ENCODE measurements around the gene PRKCH.

PRKCH gene

GRCh38 chr14:61598980-61599379 is 277.6 kb downstream of the PRKCH start:
- Histone ChIP-seq H4K8ac (ENCODE audit: low read depth, low read length) (no peak overlapping the region), H2AK5ac (ENCODE audit: low read length) (no peak overlapping the region), H3K18ac (ENCODE audit: low read length) (no peak overlapping the region), H3K4me1 (ENCODE audit: control insufficient read depth, low read depth, low read length) (peaks cover 8% of the 10 kb centered on the region), H3K79me2 (ENCODE audit: control insufficient read depth, insufficient read depth, low read length) (no peaks in the 10 kb centered on the region), H2BK5ac (ENCODE audit: low read length) (no peak overlapping the region), H3K56ac (ENCODE audit: low read length) (no peak overlapping the region), H2BK15ac (replicated peaks; ENCODE audit: low read depth) (no peak overlapping the region), H3K4me3 (ENCODE audit: low read length) (no peak overlapping the region), H4K5ac (ENCODE audit: low read length) (no peak overlapping the region), H3K27ac (ENCODE audit: low read depth, low read length) (no peak overlapping the region), H3K36me3 (ENCODE audit: control insufficient read depth, insufficient read depth, low read length) (no peaks in the 10 kb centered on the region), H3K27me3 (ENCODE audit: insufficient read depth, low read length, poor library complexity) (no peaks in the 10 kb centered on the region), H3K4me2 (ENCODE audit: low read length) (no peak overlapping the region), H3K23ac (ENCODE audit: low read length) (peak overlapping the region; percentile 81), H2BK120ac (ENCODE audit: low read depth, low read length) (no peak overlapping the region), H3K9ac (ENCODE audit: low read length) (no peak overlapping the region), H3K79me1 (ENCODE audit: low read length) (no peaks in the 10 kb centered on the region), H3K4ac (ENCODE audit: low read depth, low read length) (no peak overlapping the region)
- no CpG with 5 or more reads among the region's 1 CpG for WGBS (ENCODE audit: extremely low coverage, insufficient coverage, low lambda C conversion rate)
- no peak for DNase-seq

DNA sequence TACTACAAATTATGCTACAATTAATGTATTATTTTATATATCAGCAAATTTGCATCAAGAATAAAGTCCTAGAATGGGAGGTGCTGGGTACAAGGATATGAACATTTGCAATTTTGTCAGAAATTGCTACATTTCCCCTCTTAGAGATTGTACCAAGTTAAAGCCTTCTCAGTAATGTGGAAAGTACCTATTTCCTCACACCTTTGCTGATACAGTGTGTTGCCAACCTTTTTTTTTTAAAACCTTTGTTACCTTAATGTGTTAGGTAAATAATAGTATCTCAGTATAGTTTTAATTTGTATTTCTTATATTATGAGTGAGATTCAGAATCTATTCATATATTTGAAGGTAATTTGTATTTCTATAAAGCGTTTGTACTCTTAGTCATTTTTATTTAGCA is 278.6 kb downstream of the PRKCH start:
- H3K9ac ChIP-seq (ENCODE audit: low read length), result no peak overlapping the region
- H3K79me1 ChIP-seq (ENCODE audit: low read length), result no peaks in the 10 kb centered on the region
- H4K8ac ChIP-seq (ENCODE audit: low read depth, low read length), result no peak overlapping the region
- H3K36me3 ChIP-seq (ENCODE audit: control insufficient read depth, insufficient read depth, low read length), result no peaks in the 10 kb centered on the region
- no peak overlapping the region for H3K27ac ChIP-seq (ENCODE audit: low read depth, low read length)
- H3K27me3 ChIP-seq (ENCODE audit: insufficient read depth, low read length, poor library complexity), result no peaks in the 10 kb centered on the region
- no peak overlapping the region for H3K18ac ChIP-seq (ENCODE audit: low read length)
- no peak overlapping the region for H3K56ac ChIP-seq (ENCODE audit: low read length)
- no peak overlapping the region for H2BK120ac ChIP-seq (ENCODE audit: low read depth, low read length)
- H4K5ac ChIP-seq (ENCODE audit: low read length), result no peak overlapping the region
- H3K4ac ChIP-seq (ENCODE audit: low read depth, low read length), result no peak overlapping the region
- no peak overlapping the region for H3K4me3 ChIP-seq (ENCODE audit: low read length)
- DNase-seq, result no peak
- peaks cover 8% of the 10 kb centered on the region for H3K4me1 ChIP-seq (ENCODE audit: control insufficient read depth, low read depth, low read length)
- no peak overlapping the region for H3K23ac ChIP-seq (ENCODE audit: low read length)
- H3K79me2 ChIP-seq (ENCODE audit: control insufficient read depth, insufficient read depth, low read length), result no peaks in the 10 kb centered on the region
- H2AK5ac ChIP-seq (ENCODE audit: low read length), result no peak overlapping the region
- no peak overlapping the region for H2BK5ac ChIP-seq (ENCODE audit: low read length)
- no peak overlapping the region for H2BK15ac ChIP-seq (replicated peaks; ENCODE audit: low read depth)
- no CpG with 5 or more reads among the region's 1 CpG for WGBS (ENCODE audit: extremely low coverage, insufficient coverage, low lambda C conversion rate)
- no peak overlapping the region for H3K4me2 ChIP-seq (ENCODE audit: low read length)
